AG04450 (cell line): Measurements from ENCODE around the gene DDAH1. TPM values are rescaled to one million over a fixed set of nuclear protein-coding genes. Genes with fewer than 3 reads are reported as not detected.

Experiments used
- CTCF ChIA-PET: fragments of 300-600, 350-600 bp; formaldehyde crosslinking; extraction: SDS; loops from one replicate; lab custom pipeline; 2022; ENCODE audit warnings: antibody characterized with exemption, inconsistent platforms; lab: Charles Lee
- POLR2A ChIA-PET: fragments of 350-600 bp; formaldehyde crosslinking; extraction: SDS; loops from one replicate; lab custom pipeline; 2021; ENCODE audit warnings: antibody characterized with exemption, inconsistent platforms; lab: Yijun Ruan, JAX
- DNase-seq: peaks from one replicate; pipeline ENCODE4 v3.0.0-alpha.2; 2011; ENCODE audit warnings: low read depth, low spot score
- H3K27ac ChIP-seq: one replicate; pipeline ENCODE4 v1.5.1; 2012; ENCODE audit warnings: low read depth, low read length, control low read depth
- H3K27me3 ChIP-seq: one replicate; pipeline ENCODE4 v1.6.0; 2012; ENCODE audit warnings: low read length; ENCODE audit not compliant: control insufficient read depth, insufficient read depth
- H3K4me3 ChIP-seq: 2 replicates; pipeline ENCODE4 v1.5.1; 2011; ENCODE audit warnings: mild to moderate bottlenecking, low read depth, low read length, control low read depth
- H3K9me3 ChIP-seq: 2 replicates; pipeline ENCODE4 v1.5.1; 2012; ENCODE audit warnings: low read length; ENCODE audit not compliant: control insufficient read depth, insufficient read depth
- polyA plus RNA-seq: library from polyadenylated mRNA; depleted of rRNA; stranded (reverse); fragments of >200 nt; gene quantifications from 2 replicates; pipeline ENCODE4 v1.2.3, GENCODE V29; 2011
- TF ChIP-seq, protein P1 (sequence below): IDR thresholded peaks from 2 replicates; pipeline ENCODE4 v1.5.1; 2011; ENCODE audit warnings: low read depth, low read length, control low read depth, inconsistent platforms

The DDAH1 gene
- polyA plus RNA-seq, 1 experiment = 102 TPM

DNA sequence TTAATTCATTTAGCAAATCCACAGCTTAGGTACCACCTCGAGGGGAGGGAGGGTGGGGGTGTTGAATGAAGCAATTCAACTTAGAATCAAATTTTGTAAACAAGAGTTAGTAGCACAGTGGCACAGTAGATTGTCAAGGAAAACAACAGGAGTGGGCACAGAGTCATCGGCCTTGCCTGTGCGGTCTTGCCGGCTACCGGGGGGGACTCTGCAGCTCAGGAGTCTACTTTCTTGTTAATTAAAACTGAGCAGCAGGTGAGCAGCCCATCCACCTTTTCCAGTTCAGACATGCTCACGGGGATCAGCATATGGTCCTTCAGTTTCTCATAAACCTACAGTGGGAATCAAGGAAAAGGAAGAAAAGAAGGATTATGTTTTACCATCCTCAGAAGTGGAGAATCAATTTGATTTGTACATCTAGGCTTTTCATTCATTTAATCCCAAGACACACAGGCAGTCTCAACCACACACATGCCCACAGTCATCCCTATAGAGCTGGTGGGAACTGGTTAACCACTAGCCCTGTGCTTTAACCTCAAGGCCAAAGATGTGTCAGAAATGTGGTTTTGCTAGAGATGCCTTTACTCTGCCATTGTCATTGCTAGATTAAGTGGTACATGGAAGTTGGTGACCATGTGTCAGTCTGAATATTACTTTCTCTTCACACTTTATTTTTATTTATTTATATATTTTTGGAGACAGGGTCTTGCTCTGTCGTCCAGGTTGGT, 143.6 kb downstream of the DDAH1 start:
- Histone ChIP-seq H3K27me3 (no peaks in the 10 kb centered on the region), H3K9me3 (no peaks in the 10 kb centered on the region), H3K4me3 (no peak overlapping the region), H3K27ac (no peak overlapping the region)
- TF ChIP-seq, protein P1, sequence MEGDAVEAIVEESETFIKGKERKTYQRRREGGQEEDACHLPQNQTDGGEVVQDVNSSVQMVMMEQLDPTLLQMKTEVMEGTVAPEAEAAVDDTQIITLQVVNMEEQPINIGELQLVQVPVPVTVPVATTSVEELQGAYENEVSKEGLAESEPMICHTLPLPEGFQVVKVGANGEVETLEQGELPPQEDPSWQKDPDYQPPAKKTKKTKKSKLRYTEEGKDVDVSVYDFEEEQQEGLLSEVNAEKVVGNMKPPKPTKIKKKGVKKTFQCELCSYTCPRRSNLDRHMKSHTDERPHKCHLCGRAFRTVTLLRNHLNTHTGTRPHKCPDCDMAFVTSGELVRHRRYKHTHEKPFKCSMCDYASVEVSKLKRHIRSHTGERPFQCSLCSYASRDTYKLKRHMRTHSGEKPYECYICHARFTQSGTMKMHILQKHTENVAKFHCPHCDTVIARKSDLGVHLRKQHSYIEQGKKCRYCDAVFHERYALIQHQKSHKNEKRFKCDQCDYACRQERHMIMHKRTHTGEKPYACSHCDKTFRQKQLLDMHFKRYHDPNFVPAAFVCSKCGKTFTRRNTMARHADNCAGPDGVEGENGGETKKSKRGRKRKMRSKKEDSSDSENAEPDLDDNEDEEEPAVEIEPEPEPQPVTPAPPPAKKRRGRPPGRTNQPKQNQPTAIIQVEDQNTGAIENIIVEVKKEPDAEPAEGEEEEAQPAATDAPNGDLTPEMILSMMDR = no peak
- no peak for DNase-seq
- POLR2A ChIA-PET = interaction anchor here (0.6 to 1.3 kb wide), 2 partner anchors 22 to 45 kb away, joined by 3 to 7 read pairs; no protein-coding TSS in a partner anchor
- CTCF ChIA-PET = interaction anchor here (0.6 to 1.5 kb wide), 3 partner anchors 9 to 387 kb away, joined by 3 to 5 read pairs (median 3); partner anchors contain the start of gene ZNHIT6

DNA sequence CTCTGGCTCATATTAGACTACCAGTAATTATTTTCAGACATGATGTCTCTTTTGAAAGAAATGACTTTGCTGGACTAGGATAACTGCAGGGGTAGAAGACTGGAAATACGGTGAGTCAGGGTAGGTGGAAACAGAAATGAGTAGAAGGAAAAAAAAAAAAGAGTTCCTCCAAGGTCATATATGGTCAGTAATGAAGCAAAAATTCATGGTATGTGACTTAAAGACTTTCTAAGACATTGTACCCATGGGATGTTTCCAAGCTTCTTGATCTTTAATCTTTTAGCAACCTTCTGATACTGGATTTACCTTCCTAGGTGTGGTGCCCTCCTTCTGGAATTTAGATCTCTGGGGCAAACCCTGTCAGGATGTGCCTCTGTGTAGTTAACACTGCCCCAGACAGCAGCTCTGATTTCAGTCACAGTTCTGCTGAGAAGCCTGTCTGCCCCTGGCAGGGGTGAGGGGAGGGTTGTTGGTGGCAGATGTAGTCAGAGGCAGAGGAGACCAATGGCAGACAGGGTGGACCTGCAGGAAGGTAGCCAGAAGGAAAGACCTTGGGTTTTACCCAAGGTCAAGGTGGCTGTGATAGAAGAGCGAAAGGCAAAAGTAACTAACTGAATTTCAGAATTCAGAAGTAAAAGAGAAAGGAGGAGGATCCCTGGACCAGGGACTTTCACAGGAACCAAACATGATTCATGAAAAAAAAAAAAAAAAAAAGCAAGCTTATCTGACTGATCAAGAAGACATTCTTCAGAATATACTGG, 144.4 kb downstream of the DDAH1 start:
- Histone ChIP-seq H3K27me3 (no peaks in the 10 kb centered on the region), H3K27ac (peak overlapping the region; percentile 81), H3K9me3 (no peaks in the 10 kb centered on the region), H3K4me3 (no peak overlapping the region)
- POLR2A ChIA-PET = interaction anchor here (0.6 to 1.3 kb wide), 3 partner anchors 9 to 46 kb away, joined by 3 to 7 read pairs (median 5); no protein-coding TSS in a partner anchor
- no peak for DNase-seq
- TF ChIP-seq, protein P1 = no peak
- CTCF ChIA-PET = interaction anchor here (0.6 to 1.5 kb wide), 3 partner anchors 10 to 388 kb away, joined by 3 to 5 read pairs (median 3); partner anchors contain the start of gene ZNHIT6

DNA sequence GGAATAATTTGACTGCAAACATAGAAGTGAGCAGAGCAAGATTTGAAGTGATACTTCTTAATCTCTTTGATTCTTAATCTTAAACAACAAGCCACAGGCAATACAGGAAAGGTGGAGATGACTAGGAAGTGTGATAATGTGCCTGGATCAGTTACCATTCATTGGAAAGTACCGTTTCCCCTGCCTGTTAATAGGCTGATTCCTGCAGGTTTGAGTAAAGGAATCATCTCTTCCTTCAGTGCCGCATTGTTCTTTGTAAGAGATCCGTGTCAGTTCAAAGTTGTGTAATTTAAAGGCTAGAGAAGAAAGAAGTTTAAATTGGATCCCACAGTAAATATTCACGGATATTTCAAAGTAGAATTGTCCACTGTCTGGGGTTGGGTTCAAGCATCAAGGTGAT, 145.0 kb downstream of the DDAH1 start:
- DNase-seq = no peak
- POLR2A ChIA-PET = interaction anchor here (0.7 kb wide), 1 partner anchor 10 kb away, joined by 5 read pairs; no protein-coding TSS in a partner anchor
- Histone ChIP-seq H3K9me3 (no peaks in the 10 kb centered on the region), H3K4me3 (no peak overlapping the region), H3K27me3 (no peaks in the 10 kb centered on the region), H3K27ac (peak overlapping the region; percentile 60)
- TF ChIP-seq, protein P1 = no peak
- CTCF ChIA-PET = interaction anchor here (1.5 kb wide), 1 partner anchor 10 kb away, joined by 5 read pairs; no protein-coding TSS in a partner anchor

DNA sequence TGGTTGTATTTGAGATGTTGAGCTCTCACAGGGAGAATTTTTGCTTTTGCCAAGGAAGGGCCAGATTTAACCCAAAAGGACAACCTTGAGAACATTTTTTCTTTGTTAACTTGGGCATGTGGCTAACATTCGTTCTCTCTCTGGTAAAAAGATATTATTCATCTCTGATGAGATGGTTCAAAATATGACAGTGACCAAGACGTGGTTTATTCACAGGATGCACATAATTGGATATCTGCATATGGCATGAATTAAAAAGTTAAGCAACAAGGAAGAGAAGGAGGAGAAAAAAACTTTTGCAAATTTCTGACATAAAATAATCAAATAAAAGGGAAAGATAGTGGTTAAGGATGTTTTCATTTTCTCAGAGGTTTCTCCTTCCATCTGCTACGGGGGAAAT, 145.5 kb downstream of the DDAH1 start:
- Histone ChIP-seq H3K27ac (no peak overlapping the region), H3K9me3 (no peaks in the 10 kb centered on the region), H3K4me3 (no peak overlapping the region), H3K27me3 (no peaks in the 10 kb centered on the region)
- TF ChIP-seq, protein P1 = no peak
- no peak for DNase-seq
- POLR2A ChIA-PET = no interaction called here
- CTCF ChIA-PET = no interaction called here

DNA sequence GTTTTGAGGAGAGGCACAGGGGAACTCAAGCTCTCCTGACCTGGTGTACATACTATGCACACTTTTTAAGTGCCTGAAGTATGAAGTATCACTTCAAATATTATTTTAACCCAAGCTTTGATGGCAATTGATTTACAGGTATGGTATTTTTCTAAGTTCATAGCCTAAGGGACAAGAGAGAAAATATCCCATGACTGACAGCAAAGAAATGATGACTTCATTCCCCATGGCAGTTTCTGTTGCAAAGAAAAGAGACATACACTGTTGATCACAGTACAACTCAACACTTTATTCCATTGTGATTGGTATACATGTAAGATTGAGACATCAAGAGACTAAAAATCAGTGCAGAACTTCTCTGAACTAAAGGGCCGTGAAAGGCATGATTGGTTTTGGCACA, 146.7 kb downstream of the DDAH1 start:
- TF ChIP-seq, protein P1 = no peak
- ChIA-PET POLR2A (no interaction called here), CTCF (no interaction called here)
- no peak for DNase-seq
- Histone ChIP-seq H3K27me3 (no peaks in the 10 kb centered on the region), H3K27ac (no peak overlapping the region), H3K9me3 (no peaks in the 10 kb centered on the region), H3K4me3 (no peak overlapping the region)
